Stimulated activated CD4-positive, alpha-beta T cell treated with anti-CD3 and anti-CD28 coated beads, TNF-alpha, amount 100 ng/mL, for 24 hours (primary cell): ENCODE results near the gene PCDHGA4.
"Not testable (repeated sequence)": the region's sequence is repeated elsewhere in the genome, so short reads cannot be mapped to it uniquely, and the experiment has no call there.

Source experiments
- DNase-seq, 3 experiments: peaks; one replicate each; pipeline ENCODE4 v3.0.0-alpha.2; 2020; ENCODE audit warnings: low read depth in 3 of 3

Gene PCDHGA4

DNA sequence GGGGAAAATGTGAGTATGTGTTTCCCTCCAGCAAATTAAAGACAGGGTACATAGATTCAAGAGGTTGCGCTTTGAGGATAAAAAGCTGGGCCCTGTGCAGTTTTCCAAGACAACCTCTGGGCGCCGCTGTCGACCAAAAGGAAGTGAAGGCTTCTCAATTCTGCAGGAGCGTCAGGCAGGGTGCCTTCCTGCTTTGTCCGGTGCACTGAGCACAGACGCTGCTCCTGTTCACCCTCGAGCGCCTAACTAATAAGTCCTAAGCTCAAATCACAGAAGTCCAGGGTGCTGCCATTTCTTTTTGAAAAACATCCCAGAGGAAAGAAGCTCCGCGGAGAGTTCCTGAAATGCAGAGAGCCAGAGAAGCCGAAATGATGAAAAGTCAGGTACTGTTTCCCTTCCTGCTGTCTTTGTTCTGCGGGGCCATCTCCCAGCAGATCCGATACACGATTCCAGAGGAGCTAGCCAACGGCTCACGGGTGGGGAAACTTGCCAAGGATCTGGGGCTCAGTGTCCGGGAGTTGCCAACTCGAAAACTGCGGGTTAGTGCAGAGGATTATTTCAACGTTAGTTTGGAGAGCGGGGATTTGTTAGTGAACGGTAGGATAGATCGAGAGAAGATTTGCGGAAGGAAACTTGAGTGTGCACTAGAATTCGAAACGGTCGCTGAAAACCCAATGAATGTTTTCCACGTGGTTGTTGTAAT is 4.8 kb upstream of the PCDHGA4 start, which contains the start of gene PCDHGB1:
PCDHGB1 (plus strand) TSS at position 183 of the 703 bp plus-strand sequence; CDS start at position 345, 162 bp downstream.
- peak in 1 of 3 experiments; percentile 27 for DNase-seq

DNA sequence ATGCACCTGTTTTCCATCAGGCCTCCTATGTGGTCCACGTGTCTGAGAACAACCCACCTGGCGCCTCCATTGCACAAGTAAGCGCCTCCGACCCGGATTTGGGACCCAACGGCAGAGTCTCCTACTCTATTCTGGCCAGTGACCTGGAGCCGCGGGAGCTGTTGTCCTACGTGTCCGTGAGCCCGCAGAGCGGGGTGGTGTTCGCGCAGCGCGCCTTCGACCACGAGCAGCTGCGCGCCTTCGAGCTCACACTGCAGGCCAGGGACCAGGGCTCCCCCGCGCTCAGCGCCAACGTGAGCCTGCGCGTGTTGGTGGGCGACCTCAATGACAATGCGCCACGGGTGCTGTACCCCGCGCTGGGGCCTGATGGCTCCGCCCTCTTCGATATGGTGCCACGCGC is 3.2 kb upstream of the PCDHGA4 start:
- DNase-seq: no peak

DNA sequence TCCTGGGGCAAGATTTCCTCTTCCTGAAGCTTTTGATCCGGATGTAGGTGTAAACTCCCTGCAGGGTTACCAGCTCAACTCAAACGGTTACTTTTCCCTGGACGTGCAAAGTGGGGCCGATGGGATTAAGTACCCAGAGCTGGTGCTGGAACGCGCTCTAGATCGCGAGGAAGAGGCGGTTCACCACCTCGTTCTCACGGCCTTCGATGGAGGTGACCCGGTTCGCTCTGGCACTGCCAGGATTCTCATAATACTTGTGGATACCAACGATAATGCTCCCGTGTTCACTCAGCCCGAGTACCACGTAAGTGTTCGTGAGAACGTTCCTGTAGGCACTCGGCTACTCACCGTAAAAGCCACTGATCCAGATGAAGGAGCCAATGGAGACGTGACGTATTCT is 820 bp downstream of the PCDHGA4 start:
- no peak for DNase-seq

DNA sequence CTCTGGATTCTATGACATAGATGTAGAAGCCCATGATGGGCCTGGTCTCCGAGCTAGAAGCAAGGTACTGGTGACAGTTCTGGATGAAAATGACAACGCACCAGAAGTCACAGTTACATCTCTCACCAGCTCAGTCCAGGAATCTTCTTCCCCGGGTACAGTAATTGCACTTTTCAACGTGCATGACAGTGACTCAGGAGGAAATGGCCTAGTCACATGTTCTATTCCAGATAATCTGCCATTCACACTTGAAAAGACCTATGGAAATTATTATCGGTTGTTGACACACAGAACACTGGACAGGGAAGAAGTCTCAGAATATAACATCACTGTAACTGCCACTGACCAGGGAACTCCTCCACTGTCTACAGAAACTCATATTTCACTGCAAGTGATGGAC is 1.3 kb downstream of the PCDHGA4 start:
- no peak for DNase-seq

DNA sequence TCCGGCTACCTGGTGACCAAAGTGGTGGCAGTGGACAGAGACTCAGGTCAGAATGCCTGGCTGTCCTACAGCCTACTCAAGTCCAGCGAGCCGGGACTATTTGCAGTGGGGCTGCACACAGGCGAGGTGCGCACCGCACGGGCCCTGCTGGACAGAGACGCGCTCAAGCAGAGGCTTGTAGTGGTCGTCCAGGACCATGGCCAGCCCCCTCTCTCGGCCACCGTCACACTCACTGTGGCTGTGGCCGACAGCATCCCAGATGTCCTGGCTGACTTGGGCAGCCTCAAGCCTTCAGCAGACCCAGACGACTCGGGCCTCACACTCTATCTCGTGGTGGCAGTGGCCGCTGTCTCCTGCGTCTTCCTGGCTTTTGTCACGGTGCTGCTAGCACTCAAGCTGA is 2.1 kb downstream of the PCDHGA4 start:
- DNase-seq: no peak

DNA sequence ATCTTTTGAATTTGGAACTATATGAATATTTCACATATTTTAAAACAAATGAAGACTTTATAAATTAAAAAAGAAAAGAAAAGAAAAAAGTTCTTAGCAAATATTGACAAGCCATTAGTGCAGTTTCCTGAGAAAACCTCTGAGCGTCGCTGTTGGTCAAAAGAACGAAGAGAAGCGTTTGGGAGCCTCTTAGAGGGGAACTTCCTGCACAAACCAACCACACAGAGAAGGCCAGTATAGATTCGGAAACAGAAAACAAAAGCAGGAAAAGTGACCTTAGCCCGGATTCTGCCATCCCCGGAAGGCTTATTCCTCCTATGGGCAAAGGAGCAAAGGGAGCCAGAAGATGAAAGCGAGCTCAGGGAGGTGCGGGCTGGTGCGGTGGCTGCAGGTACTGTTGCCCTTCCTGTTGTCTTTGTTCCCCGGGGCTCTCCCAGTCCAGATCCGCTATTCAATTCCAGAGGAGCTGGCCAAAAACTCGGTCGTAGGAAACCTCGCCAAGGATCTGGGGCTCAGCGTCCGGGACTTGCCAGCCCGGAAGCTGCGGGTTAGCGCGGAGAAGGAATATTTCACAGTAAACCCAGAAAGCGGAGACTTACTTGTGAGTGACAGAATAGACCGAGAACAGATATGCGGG is 5.1 kb downstream of the PCDHGA4 start, which contains the start of gene PCDHGB2:
PCDHGB2 (plus strand) TSS at position 205 of the 637 bp plus-strand sequence; CDS start at position 347, 142 bp downstream.
- no peak for DNase-seq

DNA sequence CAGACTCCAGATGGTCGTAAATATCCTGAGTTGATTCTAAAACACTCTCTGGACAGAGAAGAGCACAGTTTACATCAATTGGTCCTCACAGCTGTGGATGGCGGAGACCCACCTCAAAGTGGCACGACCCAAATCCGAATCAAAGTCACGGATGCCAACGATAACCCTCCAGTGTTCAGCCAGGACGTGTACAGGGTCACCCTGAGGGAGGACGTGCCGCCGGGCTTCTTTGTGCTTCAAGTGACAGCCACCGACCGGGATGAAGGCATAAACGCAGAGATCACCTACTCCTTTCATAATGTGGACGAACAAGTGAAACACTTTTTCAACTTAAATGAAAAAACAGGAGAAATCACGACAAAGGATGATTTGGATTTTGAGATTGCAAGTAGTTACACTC is 5.9 kb downstream of the PCDHGA4 start:
- DNase-seq: no peak

DNA sequence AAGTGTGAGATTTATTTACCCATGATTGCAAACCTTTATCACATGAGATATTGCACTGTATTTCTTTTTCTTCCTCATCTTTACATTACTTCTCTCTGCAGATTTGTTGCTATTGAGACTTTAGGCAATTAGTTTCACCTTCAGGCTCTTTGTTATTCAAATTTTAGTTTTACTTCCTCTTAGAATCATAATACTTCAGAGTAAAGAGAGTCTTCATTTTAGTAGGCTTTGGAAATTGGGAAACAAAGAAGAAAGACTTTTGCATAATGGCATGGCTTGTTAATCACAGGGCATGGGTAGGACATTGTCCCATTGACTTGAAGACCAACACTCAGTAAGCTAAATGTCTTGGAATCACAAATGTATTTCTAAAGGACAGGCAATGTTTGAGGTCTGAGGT is 7.9 kb downstream of the PCDHGA4 start:
- DNase-seq: no peak

DNA sequence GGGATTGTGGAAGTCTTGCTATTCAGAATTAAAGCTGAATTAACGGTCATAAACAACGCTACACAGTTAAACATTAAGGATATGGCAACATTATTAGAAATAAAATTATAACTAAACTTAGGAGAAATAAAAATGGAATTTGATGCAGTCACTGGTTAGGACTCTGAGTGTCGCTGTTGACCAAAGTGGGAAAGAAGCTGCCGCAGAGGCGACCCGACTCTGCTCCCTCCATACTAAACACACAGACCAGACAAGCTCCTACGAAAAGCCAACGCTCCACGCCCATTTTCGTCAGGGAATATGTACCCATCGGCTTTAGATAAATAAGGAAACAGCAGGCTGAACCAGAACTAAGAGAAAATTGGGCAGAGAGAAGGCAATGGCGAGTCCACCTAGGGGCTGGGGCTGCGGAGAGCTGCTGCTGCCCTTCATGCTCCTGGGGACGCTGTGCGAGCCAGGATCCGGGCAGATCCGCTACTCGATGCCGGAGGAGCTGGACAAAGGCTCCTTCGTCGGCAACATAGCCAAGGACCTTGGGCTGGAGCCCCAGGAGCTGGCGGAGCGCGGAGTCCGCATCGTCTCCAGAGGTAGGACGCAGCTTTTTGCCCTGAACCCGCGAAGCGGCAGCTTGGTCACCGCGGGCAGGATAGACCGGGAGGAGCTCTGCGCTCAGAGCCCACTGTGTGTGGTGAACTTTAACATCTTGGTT is 9.3 kb downstream of the PCDHGA4 start, which contains the start of gene PCDHGA5:
PCDHGA5 (plus strand) TSS at position 211 of the 709 bp plus-strand sequence; CDS start at position 380, 169 bp downstream.
- DNase-seq: no peak

DNA sequence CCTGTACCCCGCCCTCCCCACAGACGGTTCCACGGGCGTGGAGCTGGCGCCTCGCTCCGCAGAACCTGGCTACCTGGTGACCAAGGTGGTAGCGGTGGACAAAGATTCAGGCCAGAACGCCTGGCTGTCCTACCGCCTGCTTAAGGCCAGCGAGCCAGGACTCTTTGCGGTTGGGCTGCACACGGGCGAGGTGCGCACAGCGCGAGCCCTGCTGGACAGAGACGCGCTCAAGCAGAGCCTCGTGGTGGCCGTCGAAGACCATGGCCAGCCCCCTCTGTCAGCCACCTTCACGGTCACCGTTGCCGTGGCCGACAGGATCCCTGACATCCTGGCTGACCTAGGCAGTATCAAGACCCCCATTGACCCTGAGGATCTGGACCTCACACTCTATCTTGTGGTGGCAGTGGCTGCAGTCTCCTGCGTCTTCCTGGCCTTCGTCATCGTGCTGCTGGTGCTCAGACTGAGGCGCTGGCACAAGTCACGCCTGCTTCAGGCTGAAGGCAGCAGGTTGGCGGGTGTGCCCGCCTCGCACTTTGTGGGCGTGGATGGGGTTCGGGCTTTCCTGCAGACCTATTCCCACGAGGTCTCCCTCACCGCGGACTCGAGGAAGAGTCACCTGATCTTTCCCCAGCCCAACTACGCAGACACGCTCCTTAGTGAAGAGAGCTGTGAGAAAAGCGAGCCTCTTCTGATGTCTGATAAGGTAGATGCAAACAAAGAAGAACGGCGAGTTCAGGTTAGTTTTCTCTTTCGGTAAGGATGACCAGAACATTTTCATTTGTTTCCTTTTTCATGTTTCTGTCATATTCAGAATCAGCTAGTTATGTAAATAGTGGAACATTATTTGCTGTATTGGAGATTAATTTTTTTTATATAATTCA is 11.4 kb downstream of the PCDHGA4 start:
- DNase-seq: no peak

DNA sequence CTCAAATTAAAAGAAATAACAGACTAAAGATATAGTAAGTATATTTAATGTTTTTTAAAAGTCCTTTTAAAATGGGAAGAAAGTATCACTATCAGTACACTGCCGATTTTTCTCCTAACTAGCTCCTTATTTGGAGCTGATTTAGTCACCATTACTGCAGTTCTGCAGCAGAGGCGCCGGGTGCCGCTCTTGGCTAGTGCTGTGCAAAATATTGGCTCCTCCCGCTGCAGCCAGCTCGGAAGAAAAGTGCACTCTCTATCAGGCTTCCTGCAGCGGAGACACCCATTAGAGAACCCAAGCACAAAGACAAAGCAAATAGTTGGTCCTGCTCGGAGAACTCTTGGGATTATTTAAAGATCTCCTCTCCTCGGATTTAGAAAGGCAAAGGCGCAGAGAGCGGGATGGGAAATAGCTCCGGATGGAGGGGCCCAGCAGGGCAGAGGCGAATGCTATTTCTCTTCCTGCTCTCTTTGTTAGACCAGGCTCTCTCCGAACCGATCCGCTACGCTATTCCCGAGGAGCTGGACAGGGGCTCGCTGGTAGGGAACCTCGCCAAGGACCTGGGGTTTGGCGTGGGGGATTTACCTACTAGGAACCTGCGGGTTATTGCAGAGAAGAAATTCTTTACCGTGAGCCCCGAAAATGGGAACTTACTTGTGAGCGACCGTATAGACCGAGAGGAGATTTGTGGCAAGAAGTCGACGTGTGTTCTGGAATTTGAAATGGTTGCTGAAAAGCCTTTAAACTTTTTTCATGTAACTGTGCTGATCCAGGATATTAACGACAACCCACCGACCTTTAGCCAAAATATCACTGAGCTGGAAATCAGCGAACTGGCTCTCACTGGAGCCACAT is 15.4 kb downstream of the PCDHGA4 start, which contains the start of gene PCDHGB3:
PCDHGB3 (plus strand) TSS at position 249 of the 855 bp plus-strand sequence; CDS start at position 402, 153 bp downstream.
- DNase-seq: peak in 1 of 3 experiments; percentile 15

DNA sequence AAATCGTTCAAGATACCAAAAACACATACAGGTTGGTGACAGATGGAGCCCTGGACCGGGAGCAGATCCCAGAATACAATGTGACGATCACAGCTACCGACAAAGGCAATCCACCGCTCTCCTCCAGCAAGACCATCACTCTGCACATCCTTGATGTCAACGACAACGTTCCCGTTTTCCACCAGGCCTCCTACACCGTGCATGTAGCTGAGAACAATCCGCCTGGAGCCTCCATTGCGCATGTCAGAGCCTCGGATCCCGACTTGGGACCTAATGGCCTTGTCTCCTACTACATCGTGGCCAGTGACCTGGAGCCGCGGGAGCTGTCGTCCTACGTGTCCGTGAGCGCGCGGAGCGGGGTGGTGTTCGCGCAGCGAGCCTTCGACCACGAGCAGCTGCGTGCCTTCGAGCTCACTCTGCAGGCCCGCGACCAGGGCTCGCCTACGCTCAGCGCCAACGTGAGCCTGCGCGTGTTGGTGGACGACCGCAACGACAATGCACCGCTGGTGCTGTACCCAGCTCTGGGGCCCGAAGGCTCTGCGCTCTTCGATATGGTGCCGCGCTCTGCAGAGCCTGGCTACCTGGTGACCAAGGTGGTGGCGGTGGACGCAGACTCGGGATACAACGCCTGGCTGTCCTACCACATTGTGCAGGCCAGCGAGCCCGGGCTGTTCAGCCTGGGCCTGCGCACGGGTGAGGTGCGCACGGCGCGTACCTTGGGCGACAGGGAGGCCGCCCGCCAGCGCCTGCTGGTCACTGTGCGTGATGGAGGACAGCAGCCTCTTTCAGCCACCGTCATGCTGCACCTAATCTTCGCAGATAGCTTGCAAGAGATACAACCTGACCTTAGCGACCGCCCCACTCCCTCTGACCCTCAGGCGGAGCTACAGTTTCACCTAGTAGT is 17.0 kb downstream of the PCDHGA4 start:
- no peak for DNase-seq

DNA sequence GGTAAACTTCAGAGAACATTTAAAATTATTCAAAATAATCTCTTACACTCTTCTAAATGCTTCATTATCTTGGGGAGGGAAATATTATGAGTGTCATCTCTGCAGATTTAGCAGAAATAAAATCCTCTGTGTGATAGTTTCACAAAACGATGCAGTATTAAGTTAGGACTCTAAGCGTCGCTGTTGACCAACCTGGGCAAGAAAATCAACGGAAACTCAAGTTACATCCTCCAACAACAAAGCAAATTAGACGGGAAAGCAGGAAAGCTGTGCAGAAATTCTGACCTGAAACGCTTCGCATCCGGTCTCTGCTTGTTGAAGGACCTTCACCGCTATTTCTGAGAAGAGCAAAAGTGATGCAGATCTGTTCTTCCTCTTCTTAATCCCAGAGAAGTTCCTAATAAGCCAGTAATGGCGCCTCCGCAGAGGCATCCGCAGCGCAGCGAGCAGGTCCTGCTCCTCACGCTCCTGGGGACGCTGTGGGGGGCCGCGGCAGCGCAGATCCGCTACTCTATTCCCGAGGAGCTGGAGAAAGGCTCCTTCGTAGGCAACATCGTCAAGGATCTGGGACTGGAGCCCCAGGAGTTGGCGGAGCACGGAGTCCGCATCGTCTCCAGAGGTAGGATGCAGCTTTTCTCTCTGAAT is 19.0 kb downstream of the PCDHGA4 start, which contains the start of gene PCDHGA6:
PCDHGA6 (plus strand) TSS at position 219 of the 645 bp plus-strand sequence; CDS start at position 412, 193 bp downstream.
- no peak for DNase-seq

DNA sequence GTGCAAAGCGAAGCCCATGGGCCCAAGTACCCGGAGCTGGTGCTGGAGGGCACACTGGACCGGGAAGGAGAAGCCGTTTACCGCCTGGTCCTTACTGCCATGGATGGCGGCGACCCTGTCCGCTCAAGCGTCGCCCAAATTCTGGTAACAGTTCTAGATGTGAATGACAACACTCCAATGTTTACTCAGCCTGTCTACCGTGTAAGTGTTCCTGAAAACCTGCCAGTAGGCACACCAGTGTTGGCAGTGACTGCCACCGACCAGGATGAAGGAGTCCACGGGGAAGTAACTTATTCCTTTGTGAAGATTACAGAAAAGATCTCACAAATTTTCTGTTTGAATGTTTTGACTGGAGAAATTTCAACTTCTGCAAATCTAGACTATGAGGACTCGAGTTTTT is 19.8 kb downstream of the PCDHGA4 start:
- DNase-seq: no peak

DNA sequence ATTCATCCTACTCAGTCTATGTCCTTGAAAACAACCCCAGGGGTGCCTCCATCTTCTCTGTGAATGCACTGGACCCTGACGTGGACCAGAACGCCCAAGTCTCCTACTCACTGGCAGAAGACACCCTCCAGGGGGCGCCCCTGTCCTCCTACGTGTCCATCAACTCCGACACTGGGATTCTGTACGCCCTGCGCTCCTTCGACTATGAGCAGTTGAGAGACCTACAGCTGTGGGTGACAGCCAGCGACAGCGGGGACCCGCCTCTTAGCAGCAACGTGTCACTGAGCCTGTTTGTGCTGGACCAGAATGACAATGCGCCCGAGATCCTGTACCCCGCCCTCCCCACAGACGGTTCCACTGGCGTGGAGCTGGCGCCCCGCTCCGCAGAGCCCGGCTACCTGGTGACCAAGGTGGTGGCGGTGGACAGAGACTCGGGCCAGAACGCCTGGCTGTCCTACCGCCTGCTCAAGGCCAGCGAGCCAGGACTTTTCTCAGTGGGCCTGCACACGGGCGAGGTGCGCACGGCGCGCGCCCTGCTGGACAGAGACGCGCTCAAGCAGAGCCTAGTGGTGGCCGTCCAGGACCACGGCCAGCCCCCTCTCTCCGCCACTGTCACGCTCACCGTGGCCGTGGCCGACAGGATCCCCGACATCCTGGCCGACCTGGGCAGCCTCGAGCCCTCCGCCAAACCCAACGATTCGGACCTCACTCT is 20.8 kb downstream of the PCDHGA4 start:
- DNase-seq: not testable (repeated sequence)

DNA sequence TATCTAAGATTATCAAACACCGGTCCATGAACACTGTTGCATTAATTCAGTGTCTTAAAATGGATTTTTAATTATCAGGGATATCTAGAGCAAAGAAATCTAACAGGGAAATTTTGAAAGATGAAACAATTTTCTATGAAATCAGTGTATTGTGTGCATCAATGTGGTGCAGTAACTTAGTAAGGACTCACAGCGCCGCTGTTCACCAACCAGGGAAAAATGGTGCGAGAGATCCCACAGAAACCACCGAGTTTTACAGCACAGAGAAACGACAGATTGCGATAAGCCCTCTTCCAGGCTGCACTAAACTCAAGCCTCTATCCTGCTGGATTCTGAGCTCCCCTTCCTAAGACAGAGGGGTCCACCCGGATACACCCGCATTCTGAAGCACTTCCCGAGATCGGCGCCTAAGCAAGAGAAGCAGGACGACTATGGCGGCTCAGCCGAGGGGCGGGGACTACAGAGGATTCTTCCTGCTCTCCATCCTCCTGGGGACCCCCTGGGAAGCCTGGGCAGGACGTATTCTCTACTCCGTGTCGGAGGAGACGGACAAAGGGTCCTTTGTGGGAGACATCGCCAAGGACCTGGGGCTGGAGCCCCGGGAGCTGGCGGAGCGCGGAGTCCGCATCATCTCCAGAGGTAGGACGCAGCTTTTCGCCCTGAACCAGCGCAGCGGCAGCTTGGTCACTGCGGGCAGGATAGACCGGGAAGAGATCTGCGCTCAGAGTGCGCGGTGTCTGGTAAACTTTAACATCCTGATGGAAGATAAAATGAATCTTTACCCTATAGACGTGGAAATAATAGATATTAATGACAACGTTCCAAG is 27.9 kb downstream of the PCDHGA4 start, which contains the start of gene PCDHGA7:
PCDHGA7 (plus strand) TSS at position 274 of the 826 bp plus-strand sequence; CDS start at position 432, 158 bp downstream.
- no peak for DNase-seq

DNA sequence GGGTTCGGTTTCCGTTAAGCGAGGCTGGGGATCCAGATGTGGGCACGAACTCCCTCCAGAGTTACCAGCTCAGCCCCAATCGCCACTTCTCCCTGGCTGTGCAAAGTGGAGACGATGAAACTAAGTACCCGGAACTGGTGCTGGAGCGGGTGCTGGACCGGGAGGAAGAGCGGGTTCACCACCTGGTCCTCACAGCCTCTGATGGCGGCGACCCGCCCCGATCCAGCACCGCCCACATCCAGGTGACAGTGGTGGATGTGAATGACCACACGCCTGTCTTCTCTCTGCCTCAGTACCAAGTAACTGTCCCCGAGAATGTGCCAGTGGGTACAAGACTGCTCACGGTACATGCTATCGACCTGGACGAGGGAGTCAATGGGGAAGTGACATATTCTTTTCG is 28.5 kb downstream of the PCDHGA4 start:
- no peak for DNase-seq
